GM08714 (cell line): ENCODE data around the gene TMEM37.
"Not testable (repeated sequence)": the region's sequence is repeated elsewhere in the genome, so short reads cannot be mapped to it uniquely, and the experiment has no call there.

Experiments used
- H3K4me3 ChIP-seq: fragments of 200-500 bp; sonication (Bioruptor generic); 2 replicates; pipeline ENCODE4 v1.5.1; 2014; ENCODE audit warnings: mild to moderate bottlenecking, low read length, inconsistent platforms
- ZNF274 ChIP-seq: IDR thresholded peaks from 2 replicates; pipeline ENCODE4 v1.6.1; 2012; ENCODE audit warnings: mild to moderate bottlenecking, low read depth, low read length

Gene TMEM37

GRCh38 chr2:119431155-119431975, at the start of gene TMEM37:
Gene TMEM37, plus strand, starts transcription at chr2:119431854. Its CDS starts 50 bp downstream, at chr2:119431904.
- no peak for TF ChIP-seq ZNF274
- peak within 1 kb of the TSS; percentile 59; the same call in 1 of the 2 replicates for H3K4me3 ChIP-seq

GRCh38 chr2:119383410-119384140, 48.1 kb upstream of the TMEM37 start:
- H3K4me3 ChIP-seq = no peak overlapping the region
- no peak for TF ChIP-seq ZNF274

- H3K4me3 ChIP-seq = no peak overlapping the region
- no peak for TF ChIP-seq ZNF274
These were observed 46.7 kb upstream of the TMEM37 start for GRCh38 chr2:119384971-119385370.

GRCh38 chr2:119385466-119385865, 46.2 kb upstream of the TMEM37 start:
- TF ChIP-seq ZNF274 = no peak
- H3K4me3 ChIP-seq = no peak overlapping the region

- no peak for TF ChIP-seq ZNF274
- no peak overlapping the region for H3K4me3 ChIP-seq
These were observed 44.1 kb upstream of the TMEM37 start for GRCh38 chr2:119387381-119388129.

GRCh38 chr2:119389615-119390306, 41.9 kb upstream of the TMEM37 start:
- H3K4me3 ChIP-seq = no peak overlapping the region
- no peak for TF ChIP-seq ZNF274

- no peak for TF ChIP-seq ZNF274
- H3K4me3 ChIP-seq = no peak overlapping the region
These were observed 37.5 kb upstream of the TMEM37 start for GRCh38 chr2:119393971-119394748.

- no peak for TF ChIP-seq ZNF274
- no peak overlapping the region for H3K4me3 ChIP-seq
These were observed 34.5 kb upstream of the TMEM37 start for GRCh38 chr2:119397196-119397595.

GRCh38 chr2:119402106-119402505, 29.5 kb upstream of the TMEM37 start:
- TF ChIP-seq ZNF274 = no peak
- no peak overlapping the region for H3K4me3 ChIP-seq

GRCh38 chr2:119402645-119403560, 28.8 kb upstream of the TMEM37 start:
- H3K4me3 ChIP-seq = no peak overlapping the region
- no peak for TF ChIP-seq ZNF274

- H3K4me3 ChIP-seq = not testable (repeated sequence)
These were observed 28.0 kb upstream of the TMEM37 start for GRCh38 chr2:119403618-119404017.

GRCh38 chr2:119405151-119405550, 26.5 kb upstream of the TMEM37 start:
- no peak for TF ChIP-seq ZNF274
- no peak overlapping the region for H3K4me3 ChIP-seq
